Activated CD8-positive, alpha-beta T cell treated with anti-CD3 and anti-CD28 coated beads, Interleukin-2, amount 10 ng/mL, durations not matched to agents 7 days and 5 days (primary cell): ENCODE results near the gene ATP8B4. TPM values are rescaled to one million over a fixed set of nuclear protein-coding genes. Genes with fewer than 3 reads are reported as not detected.
"Not testable (repeated sequence)": the region's sequence is repeated elsewhere in the genome, so short reads cannot be mapped to it uniquely, and the experiment has no call there.

Experiments
- ATAC-seq: fragments of 150-1000 bp; cut with Tn5 transposase; one replicate; pipeline ENCODE4 v1.10.0; 2021; ENCODE audit warnings: moderate library complexity
- CTCF ChIA-PET: fragments of 350-600 bp; sonication (Branson Sonifier 250); formaldehyde crosslinking; loops from one replicate; lab custom pipeline; 2021; ENCODE audit warnings: antibody characterized with exemption; lab: Charles Lee
- POLR2A ChIA-PET: fragments of 350-600 bp; sonication (Branson Sonifier 250); formaldehyde crosslinking; loops from one replicate; lab custom pipeline; 2021; ENCODE audit warnings: antibody characterized with exemption; lab: Charles Lee
- DNase-seq: peaks from one replicate; pipeline ENCODE4 v3.0.0-alpha.2; 2020
- H3K27ac Mint-ChIP-seq: one replicate; pipeline ENCODE4 v1.8.0; 2021; ENCODE audit warnings: mild to moderate bottlenecking, mixed read lengths
- H3K27me3 Mint-ChIP-seq: one replicate; pipeline ENCODE4 v1.8.0; 2021; ENCODE audit warnings: low read depth, mixed read lengths
- H3K36me3 Mint-ChIP-seq: one replicate; pipeline ENCODE4 v1.8.0; 2021; ENCODE audit warnings: low read depth, mixed read lengths
- H3K4me1 Mint-ChIP-seq: one replicate; pipeline ENCODE4 v1.8.0; 2021; ENCODE audit warnings: low read depth, mixed read lengths
- H3K4me3 Mint-ChIP-seq: one replicate; pipeline ENCODE4 v1.8.0; 2021; ENCODE audit warnings: mild to moderate bottlenecking, mixed read lengths
- H3K9me3 Mint-ChIP-seq: one replicate; pipeline ENCODE4 v1.8.0; 2022; ENCODE audit warnings: mixed read lengths; ENCODE audit not compliant: insufficient read depth
- total RNA-seq, 2 experiments: library from RNA; stranded (reverse); gene quantifications; one replicate each; pipeline ENCODE4 v1.2.3, GENCODE V29; 2021

Gene ATP8B4
- total RNA-seq, 2 experiments from 2014 or later, result 35.9 to 39.2 TPM

DNA sequence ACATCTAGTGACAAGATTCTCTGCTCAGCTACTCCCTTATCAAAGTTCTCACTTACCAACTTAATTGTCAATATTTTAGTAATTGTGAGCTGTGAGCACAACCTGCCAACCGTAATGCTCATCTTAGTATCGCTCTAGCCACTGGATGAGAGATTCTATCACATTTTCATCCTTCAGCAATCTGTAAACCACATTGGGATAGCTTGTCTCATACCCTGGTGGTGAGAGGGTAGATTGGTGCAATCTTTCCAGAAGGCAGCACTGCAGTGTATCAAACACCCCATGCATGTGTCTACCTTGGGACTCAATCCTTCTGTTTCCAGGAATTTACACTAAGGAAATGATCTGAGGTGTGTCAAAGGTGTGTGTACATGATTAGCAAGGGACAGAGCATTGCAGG is 18.9 kb upstream of the ATP8B4 start:
- H3K27ac Mint-ChIP-seq, result no peak overlapping the region
- CTCF ChIA-PET, result interaction anchor here (1.2 to 4.1 kb wide), 6 partner anchors 11 to 666 kb away, joined by 3 to 26 read pairs (median 6); partner anchors contain the start of gene ATP8B4
- no peaks in the 10 kb centered on the region for H3K9me3 Mint-ChIP-seq
- H3K4me1 Mint-ChIP-seq, result peaks cover 45% of the 10 kb centered on the region
- no peaks in the 10 kb centered on the region for H3K27me3 Mint-ChIP-seq
- no peaks in the 10 kb centered on the region for H3K36me3 Mint-ChIP-seq
- DNase-seq, result no peak
- ATAC-seq, result no peak
- POLR2A ChIA-PET, result interaction anchor here (0.5 kb wide), 1 partner anchor 216 kb away, joined by 3 read pairs; no protein-coding TSS in a partner anchor
- H3K4me3 Mint-ChIP-seq, result no peak overlapping the region

DNA sequence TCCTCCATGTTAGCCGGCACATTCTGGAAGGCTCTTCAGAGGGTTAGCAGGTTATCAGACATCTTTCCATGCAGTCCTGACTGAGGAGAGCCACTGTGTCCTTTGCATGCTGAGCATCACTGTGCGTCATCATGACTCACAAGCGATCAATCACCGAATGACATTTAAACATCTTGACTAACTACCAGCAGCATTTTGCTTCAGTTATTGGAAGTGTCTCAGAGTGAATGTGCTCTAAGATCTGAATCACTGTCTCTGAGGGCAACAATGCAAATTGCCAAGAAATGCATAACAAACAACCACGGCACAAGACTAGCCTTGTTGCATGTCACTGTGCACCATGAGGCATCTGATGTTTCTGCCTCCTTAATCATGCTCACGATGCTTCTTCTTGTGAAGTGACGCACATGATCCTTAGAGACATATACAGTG is 18.3 kb upstream of the ATP8B4 start:
- Mint-ChIP-seq H3K9me3 (peaks cover 4% of the 10 kb centered on the region), H3K4me1 (peaks cover 45% of the 10 kb centered on the region), H3K36me3 (peaks cover 4% of the 10 kb centered on the region), H3K4me3 (no peak overlapping the region), H3K27ac (peak overlapping the region; percentile 31), H3K27me3 (no peaks in the 10 kb centered on the region)
- CTCF ChIA-PET, result interaction anchor here (1.2 to 4.1 kb wide), 6 partner anchors 11 to 666 kb away, joined by 3 to 26 read pairs (median 6); partner anchors contain the start of gene ATP8B4
- no peak for DNase-seq
- peak; percentile 24 for ATAC-seq
- POLR2A ChIA-PET, result interaction anchor here (0.5 to 0.9 kb wide), 2 partner anchors 18 to 217 kb away, joined by 3 read pairs; partner anchors contain the start of gene ATP8B4

GRCh38 chr15:50135031-50135551 is 16.1 kb upstream of the ATP8B4 start:
- peaks cover 40% of the 10 kb centered on the region for H3K4me1 Mint-ChIP-seq
- CTCF ChIA-PET, result interaction anchor here (1.0 to 4.1 kb wide), 4 partner anchors 10 to 48 kb away, joined by 4 to 26 read pairs (median 5); partner anchors contain the start of gene ATP8B4
- H3K36me3 Mint-ChIP-seq, result peaks cover 6% of the 10 kb centered on the region
- ATAC-seq (peak; percentile 75), DNase-seq (peak; percentile 55)
- POLR2A ChIA-PET, result interaction anchor here (0.8 to 2.1 kb wide), 6 partner anchors 16 to 219 kb away, joined by 3 to 11 read pairs (median 4); partner anchors contain the start of genes ATP8B4 and SLC27A2
- H3K9me3 Mint-ChIP-seq, result peaks cover 6% of the 10 kb centered on the region
- H3K27ac Mint-ChIP-seq, result peak overlapping the region; percentile 83
- H3K27me3 Mint-ChIP-seq, result no peaks in the 10 kb centered on the region
- H3K4me3 Mint-ChIP-seq, result peak overlapping the region; percentile 1

GRCh38 chr15:50134524-50135024 is 15.5 kb upstream of the ATP8B4 start:
- H3K4me3 Mint-ChIP-seq, result no peak overlapping the region
- ChIA-PET CTCF (interaction anchor here (1.1 to 4.1 kb wide), 3 partner anchors 16 to 48 kb away, joined by 4 to 26 read pairs (median 5); partner anchors contain the start of gene ATP8B4), POLR2A (interaction anchor here (0.8 to 2.1 kb wide), 6 partner anchors 16 to 219 kb away, joined by 3 to 11 read pairs (median 4); partner anchors contain the start of genes ATP8B4 and SLC27A2)
- no peaks in the 10 kb centered on the region for H3K27me3 Mint-ChIP-seq
- H3K9me3 Mint-ChIP-seq, result peaks cover 6% of the 10 kb centered on the region
- peaks cover 40% of the 10 kb centered on the region for H3K4me1 Mint-ChIP-seq
- ATAC-seq, result peak; percentile 56
- H3K36me3 Mint-ChIP-seq, result peaks cover 6% of the 10 kb centered on the region
- H3K27ac Mint-ChIP-seq, result peak overlapping the region; percentile 83
- no peak for DNase-seq

- not testable (repeated sequence) for H3K4me3 Mint-ChIP-seq
- peaks cover 33% of the 10 kb centered on the region for H3K4me1 Mint-ChIP-seq
Observed at GRCh38 chr15:50132251-50132984, 13.4 kb upstream of the ATP8B4 start.

DNA sequence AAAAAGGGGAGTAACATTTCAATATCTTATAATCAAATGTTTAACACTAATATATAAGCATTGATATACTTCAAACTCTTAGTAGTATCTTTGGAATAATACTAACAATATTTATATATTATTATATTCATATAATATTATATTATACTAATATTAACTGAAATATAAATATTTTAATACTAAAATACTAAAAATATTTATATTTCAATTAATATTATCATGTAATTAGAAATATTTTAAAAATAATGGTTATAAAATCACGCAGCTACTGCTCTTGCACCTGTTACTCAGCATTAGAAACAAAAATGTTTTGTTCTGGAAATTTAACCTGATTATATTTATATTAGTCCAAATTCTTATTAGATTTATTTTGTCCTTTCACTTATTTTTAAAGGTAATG is 12.6 kb upstream of the ATP8B4 start:
- ATAC-seq (no peak), DNase-seq (no peak)
- Mint-ChIP-seq H3K9me3 (peaks cover 6% of the 10 kb centered on the region), H3K36me3 (peaks cover 15% of the 10 kb centered on the region), H3K27ac (no peak overlapping the region), H3K4me3 (no peak overlapping the region), H3K4me1 (peaks cover 28% of the 10 kb centered on the region), H3K27me3 (no peaks in the 10 kb centered on the region)
- POLR2A ChIA-PET, result no interaction called here
- CTCF ChIA-PET, result interaction anchor here (0.6 to 1.0 kb wide), 2 partner anchors 15 to 1819 kb away, joined by 3 read pairs; no protein-coding TSS in a partner anchor

More at GRCh38 chr15:50132251-50132984, 13.4 kb upstream of the ATP8B4 start:
- peaks cover 15% of the 10 kb centered on the region for H3K36me3 Mint-ChIP-seq
- ATAC-seq, CTCF ChIA-PET, DNase-seq, H3K27ac Mint-ChIP-seq, POLR2A ChIA-PET, H3K27me3 Mint-ChIP-seq, H3K9me3 Mint-ChIP-seq: not testable (repeated sequence)

- H3K4me1 Mint-ChIP-seq, result peaks cover 3% of the 10 kb centered on the region
- no peak overlapping the region for H3K4me3 Mint-ChIP-seq
- H3K36me3 Mint-ChIP-seq, result peaks cover 29% of the 10 kb centered on the region
- peaks cover 21% of the 10 kb centered on the region for H3K9me3 Mint-ChIP-seq
- H3K27ac Mint-ChIP-seq, result no peak overlapping the region
- POLR2A ChIA-PET, result interaction anchor here (1.2 kb wide), 1 partner anchor 9 kb away, joined by 4 read pairs; the partner anchor contains the start of gene ATP8B4
- H3K27me3 Mint-ChIP-seq, result no peaks in the 10 kb centered on the region
- DNase-seq, result no peak
- no peak for ATAC-seq
- CTCF ChIA-PET, result interaction anchor here (0.5 to 2.2 kb wide), 4 partner anchors 10 to 253 kb away, joined by 3 to 14 read pairs (median 4); partner anchors contain the start of gene ATP8B4
Observed at GRCh38 chr15:50128266-50128665, 9.2 kb upstream of the ATP8B4 start.

DNA sequence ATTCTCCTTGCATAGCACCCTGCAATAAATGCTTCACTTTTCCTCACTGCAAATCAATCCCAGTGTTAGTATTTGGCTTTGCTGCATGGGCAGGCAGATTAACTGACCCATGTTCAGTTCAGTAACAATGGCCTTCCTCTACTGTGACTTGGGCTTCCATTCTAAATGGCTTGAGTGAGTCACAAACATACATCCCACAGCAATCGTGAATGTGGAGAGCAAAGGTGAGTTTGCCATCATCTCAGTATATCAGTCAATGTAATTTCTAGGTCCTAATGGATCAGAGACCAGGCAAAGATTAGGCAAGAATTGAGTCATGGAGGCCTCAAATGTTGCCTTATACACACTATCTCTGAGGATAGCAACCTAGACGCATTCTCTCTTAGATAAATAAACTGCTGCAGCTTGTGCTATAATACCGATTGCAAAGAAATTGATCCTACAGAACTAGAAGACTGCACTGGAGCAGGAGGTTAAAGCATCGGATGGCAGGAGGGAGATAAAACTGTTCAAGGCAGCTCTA is 8.3 kb upstream of the ATP8B4 start:
- H3K4me3 Mint-ChIP-seq, result no peak overlapping the region
- no peak for ATAC-seq

GRCh38 chr15:50126072-50126471 is 7.0 kb upstream of the ATP8B4 start:
- ChIA-PET POLR2A (no interaction called here), CTCF (interaction anchor here (0.9 to 2.4 kb wide), 2 partner anchors 12 to 225 kb away, joined by 3 to 7 read pairs; no protein-coding TSS in a partner anchor)
- ATAC-seq (no peak), DNase-seq (no peak)
- H3K4me1 Mint-ChIP-seq, result peaks cover 11% of the 10 kb centered on the region
- H3K36me3 Mint-ChIP-seq, result peaks cover 30% of the 10 kb centered on the region
- H3K9me3 Mint-ChIP-seq, result peaks cover 17% of the 10 kb centered on the region
- H3K4me3 Mint-ChIP-seq, result no peak overlapping the region
- no peak overlapping the region for H3K27ac Mint-ChIP-seq
- no peaks in the 10 kb centered on the region for H3K27me3 Mint-ChIP-seq

More for the DNA sequence above, 8.3 kb upstream of the ATP8B4 start:
- H3K36me3 Mint-ChIP-seq, result peaks cover 27% of the 10 kb centered on the region
- H3K27ac Mint-ChIP-seq, result no peak overlapping the region
- CTCF ChIA-PET, result interaction anchor here (0.9 to 2.4 kb wide), 4 partner anchors 9 to 17 kb away, joined by 3 to 14 read pairs (median 5); partner anchors contain the start of gene ATP8B4
- H3K4me1 Mint-ChIP-seq, result peaks cover 3% of the 10 kb centered on the region
- POLR2A ChIA-PET, result interaction anchor here (1.2 kb wide), 1 partner anchor 8 kb away, joined by 4 read pairs; the partner anchor contains the start of gene ATP8B4
- H3K27me3 Mint-ChIP-seq, result no peaks in the 10 kb centered on the region
- peaks cover 19% of the 10 kb centered on the region for H3K9me3 Mint-ChIP-seq
- no peak for DNase-seq

DNA sequence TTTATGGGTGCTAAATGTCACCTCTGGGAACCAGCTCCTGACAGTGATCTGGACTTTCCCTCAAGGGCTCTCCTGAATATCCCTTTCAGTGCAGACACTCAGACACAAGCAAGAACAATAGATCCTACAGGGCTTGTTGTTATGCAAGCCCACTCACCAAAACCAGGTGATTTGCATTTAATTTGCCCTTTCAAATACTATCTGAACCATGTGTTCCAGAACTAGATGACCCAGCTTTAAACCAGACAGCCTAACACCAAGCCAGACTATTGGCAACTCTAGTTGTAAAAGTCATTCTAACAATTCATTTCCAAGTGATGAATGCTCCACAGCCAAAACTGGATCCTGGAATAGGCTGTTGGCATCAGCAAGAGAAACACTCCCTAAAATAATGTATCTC is 5.6 kb upstream of the ATP8B4 start:
- Mint-ChIP-seq H3K27ac (no peak overlapping the region), H3K27me3 (no peaks in the 10 kb centered on the region), H3K9me3 (peaks cover 17% of the 10 kb centered on the region), H3K4me1 (peaks cover 18% of the 10 kb centered on the region), H3K36me3 (peaks cover 31% of the 10 kb centered on the region), H3K4me3 (no peak overlapping the region)
- POLR2A ChIA-PET, result no interaction called here
- DNase-seq (no peak), ATAC-seq (no peak)
- CTCF ChIA-PET, result interaction anchor here (1.3 kb wide), 1 partner anchor 191 kb away, joined by 5 read pairs; no protein-coding TSS in a partner anchor
